G401.6 (cell line): Measurements from ENCODE around the gene ITGA2B.
"Not testable (repeated sequence)": the region's sequence is repeated elsewhere in the genome, so short reads cannot be mapped to it uniquely, and the experiment has no call there.

Source experiments
- FAIRE-seq: peaks from 2 replicates; lab custom pipeline; 2012; peaks lifted over from hg19 to GRCh38; lab: Jason Lieb, UNC

The ITGA2B gene

GRCh38 chr17:44351961-44352827 lies 37.3 kb downstream of the ITGA2B start:
- FAIRE-seq = no peak

GRCh38 chr17:44351464-44351863 lies 38.0 kb downstream of the ITGA2B start:
- FAIRE-seq = no peak

- FAIRE-seq = no peak
Measured at GRCh38 chr17:44350733-44351226, 38.7 kb downstream of the ITGA2B start.

GRCh38 chr17:44349553-44350070 lies 39.8 kb downstream of the ITGA2B start:
- no peak for FAIRE-seq

- no peak for FAIRE-seq
Measured at GRCh38 chr17:44348988-44349364, 40.5 kb downstream of the ITGA2B start.

- no peak for FAIRE-seq
Measured at GRCh38 chr17:44348234-44348987, 41.0 kb downstream of the ITGA2B start.

- not testable (repeated sequence) for FAIRE-seq
Measured at GRCh38 chr17:44347206-44348055, 42.0 kb downstream of the ITGA2B start.

- no peak for FAIRE-seq
Measured at GRCh38 chr17:44346064-44346844, 43.2 kb downstream of the ITGA2B start.

GRCh38 chr17:44345454-44346026 lies 43.9 kb downstream of the ITGA2B start:
- peak; percentile 25 for FAIRE-seq

GRCh38 chr17:44344939-44345453 lies 44.5 kb downstream of the ITGA2B start, which contains the start of gene GRN:
Gene GRN, plus strand, starts transcription at chr17:44345302. Its CDS starts 3,863 bp downstream, at chr17:44349165.
- FAIRE-seq = peak; percentile 98

- FAIRE-seq = no peak
Measured at GRCh38 chr17:44343510-44344209, 45.8 kb downstream of the ITGA2B start.

- not testable (repeated sequence) for FAIRE-seq
Measured at GRCh38 chr17:44340553-44340952, 48.9 kb downstream of the ITGA2B start.

- no peak for FAIRE-seq
Measured at GRCh38 chr17:44338702-44339101, 50.7 kb downstream of the ITGA2B start.

- no peak for FAIRE-seq
Measured at GRCh38 chr17:44335968-44336367, 53.5 kb downstream of the ITGA2B start.

GRCh38 chr17:44335564-44335963 lies 53.9 kb downstream of the ITGA2B start:
- FAIRE-seq = no peak

- FAIRE-seq = no peak
Measured at GRCh38 chr17:44334727-44335126, 54.7 kb downstream of the ITGA2B start.

GRCh38 chr17:44334315-44334714 lies 55.1 kb downstream of the ITGA2B start:
- FAIRE-seq = no peak

- FAIRE-seq = no peak
Measured at GRCh38 chr17:44333371-44333770, 56.1 kb downstream of the ITGA2B start.

GRCh38 chr17:44331249-44331760 lies 58.1 kb downstream of the ITGA2B start:
- FAIRE-seq = peak; percentile 37

GRCh38 chr17:44330263-44330662 lies 59.2 kb downstream of the ITGA2B start:
- not testable (repeated sequence) for FAIRE-seq
